ENCODE results near the gene S1PR1.

DNA sequence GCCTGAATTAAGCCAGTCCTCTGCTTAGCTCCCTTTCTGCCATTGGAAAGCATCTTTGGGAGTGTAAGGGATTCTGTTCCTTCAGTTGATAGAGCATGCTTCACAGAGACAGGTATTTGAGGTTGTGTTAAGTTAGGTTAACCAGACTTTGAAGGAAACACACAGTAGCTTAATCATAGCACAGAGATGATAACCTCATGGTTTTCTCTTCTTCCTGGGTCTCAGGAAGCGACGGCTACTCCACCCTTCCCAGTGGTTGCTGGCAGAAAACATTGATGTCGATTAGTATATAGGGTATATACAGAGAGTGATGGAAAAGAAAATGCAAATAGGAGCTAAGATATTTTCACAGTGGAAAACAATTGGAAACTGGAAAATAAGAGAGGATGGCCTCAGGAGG is 42.0 kb downstream of the S1PR1 start:
- TF ChIP-seq, protein P1, sequence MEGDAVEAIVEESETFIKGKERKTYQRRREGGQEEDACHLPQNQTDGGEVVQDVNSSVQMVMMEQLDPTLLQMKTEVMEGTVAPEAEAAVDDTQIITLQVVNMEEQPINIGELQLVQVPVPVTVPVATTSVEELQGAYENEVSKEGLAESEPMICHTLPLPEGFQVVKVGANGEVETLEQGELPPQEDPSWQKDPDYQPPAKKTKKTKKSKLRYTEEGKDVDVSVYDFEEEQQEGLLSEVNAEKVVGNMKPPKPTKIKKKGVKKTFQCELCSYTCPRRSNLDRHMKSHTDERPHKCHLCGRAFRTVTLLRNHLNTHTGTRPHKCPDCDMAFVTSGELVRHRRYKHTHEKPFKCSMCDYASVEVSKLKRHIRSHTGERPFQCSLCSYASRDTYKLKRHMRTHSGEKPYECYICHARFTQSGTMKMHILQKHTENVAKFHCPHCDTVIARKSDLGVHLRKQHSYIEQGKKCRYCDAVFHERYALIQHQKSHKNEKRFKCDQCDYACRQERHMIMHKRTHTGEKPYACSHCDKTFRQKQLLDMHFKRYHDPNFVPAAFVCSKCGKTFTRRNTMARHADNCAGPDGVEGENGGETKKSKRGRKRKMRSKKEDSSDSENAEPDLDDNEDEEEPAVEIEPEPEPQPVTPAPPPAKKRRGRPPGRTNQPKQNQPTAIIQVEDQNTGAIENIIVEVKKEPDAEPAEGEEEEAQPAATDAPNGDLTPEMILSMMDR (IDR thresholded peaks at IDR 0.05): no peak
- no peak for TF ChIP-seq POLR2A (IDR thresholded peaks at IDR 0.05)

All from vagina (tissue), 2 donors.